GM18508 (cell line): ENCODE results near the gene TAB2.

Experiments
- ATAC-seq: cut with Tn5 transposase; IDR thresholded peaks from one replicate; pipeline ENCODE4 v1.9.1; 2021; ENCODE audit warnings: moderate number of reproducible peaks; ENCODE audit not compliant: insufficient read depth, unreplicated experiment

TAB2 gene

GRCh38 chr6:149317644-149318571 lies at the start of gene TAB2:
TSS of gene TAB2 (plus strand) at chr6:149317712. CDS start at chr6:149369998, 52,286 bp downstream.
- ATAC-seq: no peak

- no peak for ATAC-seq
Measured at GRCh38 chr6:149268146-149268545, 49.4 kb upstream of the TAB2 start.

- no peak for ATAC-seq
Measured at GRCh38 chr6:149268768-149269167, 48.7 kb upstream of the TAB2 start.

- no peak for ATAC-seq
Measured at GRCh38 chr6:149270616-149271015, 46.9 kb upstream of the TAB2 start.

GRCh38 chr6:149271348-149272340 lies 45.9 kb upstream of the TAB2 start:
- peak; percentile 40 for ATAC-seq

GRCh38 chr6:149273318-149273717 lies 44.2 kb upstream of the TAB2 start:
- no peak for ATAC-seq

- no peak for ATAC-seq
Measured at GRCh38 chr6:149275621-149276020, 41.9 kb upstream of the TAB2 start.

GRCh38 chr6:149277621-149278020 lies 39.9 kb upstream of the TAB2 start:
- no peak for ATAC-seq

- ATAC-seq: no peak
Measured at GRCh38 chr6:149278997-149279396, 38.5 kb upstream of the TAB2 start.

GRCh38 chr6:149284904-149285303 lies 32.6 kb upstream of the TAB2 start:
- no peak for ATAC-seq

GRCh38 chr6:149285626-149286025 lies 31.9 kb upstream of the TAB2 start:
- ATAC-seq: no peak

GRCh38 chr6:149286905-149287304 lies 30.6 kb upstream of the TAB2 start:
- no peak for ATAC-seq

GRCh38 chr6:149289192-149289781 lies 28.2 kb upstream of the TAB2 start:
- ATAC-seq: no peak

GRCh38 chr6:149289966-149290365 lies 27.5 kb upstream of the TAB2 start:
- no peak for ATAC-seq

- ATAC-seq: no peak
Measured at GRCh38 chr6:149293244-149293643, 24.3 kb upstream of the TAB2 start.

- ATAC-seq: no peak
Measured at GRCh38 chr6:149300563-149300962, 16.9 kb upstream of the TAB2 start.

- ATAC-seq: no peak
Measured at GRCh38 chr6:149302723-149303122, 14.8 kb upstream of the TAB2 start.

GRCh38 chr6:149303468-149303867 lies 14.0 kb upstream of the TAB2 start:
- no peak for ATAC-seq

- no peak for ATAC-seq
Measured at GRCh38 chr6:149305372-149305771, 12.1 kb upstream of the TAB2 start.

- no peak for ATAC-seq
Measured at GRCh38 chr6:149306967-149307366, 10.5 kb upstream of the TAB2 start.
